SJSA1 (cell line): ENCODE results near the gene SCO1. TPM values are rescaled to one million over a fixed set of nuclear protein-coding genes. Genes with fewer than 3 reads are reported as not detected.
"Not testable (repeated sequence)": the region's sequence is repeated elsewhere in the genome, so short reads cannot be mapped to it uniquely, and the experiment has no call there.

Source experiments
- DNase-seq, 2 experiments: peaks; one replicate each; pipeline ENCODE4 v3.0.0-alpha.2; 2015 to 2020; ENCODE audit warnings: low spot score in 2 of 2, low read depth in 1 of 2
- H3K27ac ChIP-seq: fragments of 250-450 bp; sonication (Bioruptor Pico); 2 replicates; pipeline ENCODE4 v1.5.1; 2020; ENCODE audit warnings: mild to moderate bottlenecking, moderate library complexity
- H3K27me3 ChIP-seq: fragments of 250-450 bp; sonication (Bioruptor Pico); replicated peaks from 2 replicates; pipeline ENCODE4 v1.5.1; 2020; ENCODE audit warnings: mild to moderate bottlenecking, moderate library complexity
- H3K36me3 ChIP-seq: fragments of 250-450 bp; sonication (Bioruptor Pico); 2 replicates; pipeline ENCODE4 v1.5.1; 2020; ENCODE audit warnings: mild to moderate bottlenecking
- H3K4me1 ChIP-seq: fragments of 250-450 bp; sonication (Bioruptor Pico); replicated peaks from 2 replicates; pipeline ENCODE4 v1.6.1; 2021; ENCODE audit warnings: mild to moderate bottlenecking
- H3K4me3 ChIP-seq: fragments of 250-450 bp; sonication (Bioruptor Pico); 2 replicates; pipeline ENCODE4 v1.5.1; 2020; ENCODE audit warnings: mild to moderate bottlenecking
- H3K9me3 ChIP-seq: fragments of 250-450 bp; sonication (Bioruptor Pico); replicated peaks from 2 replicates; pipeline ENCODE4 v1.5.1; 2020; ENCODE audit warnings: mild to moderate bottlenecking
- total RNA-seq: library from RNA; depleted of rRNA; stranded (reverse); fragments of >200 nt; shearing (Covaris generic); gene quantifications from 2 replicates; pipeline ENCODE4 v1.2.3, GENCODE V29; 2014

SCO1 gene
- total RNA-seq, 1 experiment from 2014 or later: 23.5 TPM

DNA sequence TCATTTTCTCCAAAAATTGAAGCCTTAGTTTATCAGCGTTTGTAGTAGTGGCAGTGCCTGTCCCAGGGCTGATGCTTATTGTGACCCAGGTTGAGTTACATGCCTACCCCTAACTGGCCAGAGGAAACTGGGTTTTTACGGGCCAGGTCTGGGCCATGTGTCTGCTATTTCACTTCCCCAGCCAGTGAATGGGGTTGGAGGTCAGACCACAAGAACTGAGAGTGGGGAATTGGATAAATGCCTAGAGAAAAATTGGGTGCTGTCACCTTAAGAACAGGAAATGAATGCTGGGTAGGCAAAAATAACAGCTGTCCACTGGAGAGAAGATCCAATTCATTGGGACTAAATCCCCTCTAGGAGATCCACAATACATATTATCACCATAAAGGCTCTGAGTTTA lies 5.2 kb upstream of the SCO1 start:
- Histone ChIP-seq H3K4me3 (no peak overlapping the region), H3K36me3 (peaks cover 22% of the 10 kb centered on the region), H3K4me1 (0 out of 2 replicates have a peak, but pooled peaks cover 3% of the 10 kb centered on the region), H3K27me3 (no peaks in the 10 kb centered on the region), H3K9me3 (no peaks in the 10 kb centered on the region), H3K27ac (no peak overlapping the region)
- DNase-seq: no peak

DNA sequence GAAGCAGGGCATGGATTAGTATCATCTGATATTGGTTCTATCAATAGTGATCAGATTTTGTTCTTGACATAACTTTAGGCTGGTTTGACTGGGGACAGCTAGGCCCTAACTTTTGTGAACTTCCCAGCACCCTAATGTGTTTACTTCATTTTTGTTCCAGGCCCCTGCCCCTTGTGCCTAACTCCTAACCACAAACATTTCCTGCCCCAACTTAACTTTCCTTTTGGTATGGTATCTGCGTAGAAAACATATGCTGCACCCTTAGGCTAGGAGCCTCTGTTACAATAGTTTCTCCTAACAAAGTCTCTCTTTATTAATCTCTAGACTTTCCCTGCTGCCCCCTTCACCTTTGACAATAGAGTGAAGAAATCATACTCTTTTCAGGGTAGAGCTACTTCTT lies 2.5 kb upstream of the SCO1 start:
- no peak for DNase-seq
- Histone ChIP-seq H3K4me1 (peaks cover 8% of the 10 kb centered on the region; the same call in 1 of the 2 replicates), H3K9me3 (no peaks in the 10 kb centered on the region), H3K4me3 (no peak overlapping the region), H3K36me3 (peaks cover 17% of the 10 kb centered on the region), H3K27ac (no peak overlapping the region), H3K27me3 (no peaks in the 10 kb centered on the region)

- peaks cover 8% of the 10 kb centered on the region; the same call in 1 of the 2 replicates for H3K4me1 ChIP-seq
- no peak for DNase-seq
Measured at GRCh38 chr17:10698096-10698818, 924 bp upstream of the SCO1 start.

GRCh38 chr17:10695875-10696407 lies 1.4 kb downstream of the SCO1 start:
- H3K9me3 ChIP-seq, H3K27me3 ChIP-seq, DNase-seq, H3K27ac ChIP-seq, H3K4me1 ChIP-seq: not testable (repeated sequence)
- peak overlapping the region; percentile 71 for H3K4me3 ChIP-seq
- H3K36me3 ChIP-seq: peaks cover 50% of the 10 kb centered on the region

More at GRCh38 chr17:10698096-10698818, 924 bp upstream of the SCO1 start:
- H3K4me3 ChIP-seq: peak overlapping the region; percentile 71
- H3K9me3 ChIP-seq: no peaks in the 10 kb centered on the region
- H3K36me3 ChIP-seq: peaks cover 28% of the 10 kb centered on the region
- no peaks in the 10 kb centered on the region for H3K27me3 ChIP-seq
- H3K27ac ChIP-seq: peak overlapping the region; percentile 69

GRCh38 chr17:10687499-10687898 lies 9.8 kb downstream of the SCO1 start:
- Histone ChIP-seq H3K27ac (no peak overlapping the region), H3K4me1 (peaks cover 6% of the 10 kb centered on the region), H3K4me3 (no peak overlapping the region), H3K36me3 (peaks cover 66% of the 10 kb centered on the region), H3K27me3 (no peaks in the 10 kb centered on the region), H3K9me3 (no peaks in the 10 kb centered on the region)
- no peak for DNase-seq

DNA sequence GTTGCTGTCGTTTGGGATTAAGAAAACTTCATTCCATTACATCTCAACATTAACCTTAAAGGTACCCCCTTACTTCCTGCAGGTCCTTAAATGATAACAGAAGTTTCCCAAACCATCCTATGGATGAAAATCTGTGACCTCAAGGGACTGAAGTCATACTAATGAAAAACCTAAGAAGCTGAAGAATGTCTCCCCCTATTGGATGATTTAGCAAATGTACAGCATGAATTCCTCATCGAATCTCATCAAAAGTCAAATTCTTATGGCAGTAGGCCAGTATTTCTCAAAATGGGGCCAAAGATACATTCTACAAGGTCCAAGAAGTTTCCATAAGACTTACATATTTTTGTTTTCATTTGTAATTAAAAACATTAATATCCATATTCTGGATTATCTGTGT lies 13.5 kb downstream of the SCO1 start:
- DNase-seq: no peak
- Histone ChIP-seq H3K27ac (no peak overlapping the region), H3K4me3 (no peak overlapping the region), H3K4me1 (peaks cover 21% of the 10 kb centered on the region), H3K36me3 (peaks cover 71% of the 10 kb centered on the region), H3K9me3 (no peaks in the 10 kb centered on the region), H3K27me3 (no peaks in the 10 kb centered on the region)

DNA sequence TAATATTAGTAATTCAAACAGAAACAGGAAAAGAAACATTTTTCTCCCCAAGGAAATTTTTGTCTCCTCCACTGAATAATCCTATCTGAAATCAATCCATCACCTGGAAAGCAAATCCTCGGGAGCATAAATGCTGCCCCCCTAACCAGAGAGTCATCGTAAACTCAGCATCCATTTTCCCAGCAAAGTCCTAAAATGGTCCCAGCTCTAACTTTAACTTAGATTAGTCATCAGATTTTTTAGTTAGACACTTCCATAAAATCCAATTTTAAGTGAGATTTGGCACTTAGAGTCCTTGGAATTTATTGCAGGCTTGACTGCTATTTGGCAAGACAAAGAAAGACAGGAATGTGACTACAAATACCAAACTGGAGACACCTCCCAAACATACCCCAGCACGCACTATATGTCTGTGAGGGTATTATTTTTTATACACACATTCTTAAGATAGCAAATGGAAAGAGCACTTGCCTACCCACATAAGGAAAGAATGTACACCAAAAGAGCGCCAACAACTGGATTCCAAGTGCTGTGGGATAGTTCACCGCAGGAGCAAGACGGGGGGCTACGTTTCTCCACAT lies 15.4 kb downstream of the SCO1 start:
- H3K36me3 ChIP-seq: peaks cover 78% of the 10 kb centered on the region
- peak; percentile 47 to 67 for DNase-seq
- no peaks in the 10 kb centered on the region for H3K27me3 ChIP-seq
- H3K27ac ChIP-seq: peak overlapping the region; percentile 78
- no peaks in the 10 kb centered on the region for H3K9me3 ChIP-seq
- no peak overlapping the region for H3K4me3 ChIP-seq
- H3K4me1 ChIP-seq: peaks cover 21% of the 10 kb centered on the region

DNA sequence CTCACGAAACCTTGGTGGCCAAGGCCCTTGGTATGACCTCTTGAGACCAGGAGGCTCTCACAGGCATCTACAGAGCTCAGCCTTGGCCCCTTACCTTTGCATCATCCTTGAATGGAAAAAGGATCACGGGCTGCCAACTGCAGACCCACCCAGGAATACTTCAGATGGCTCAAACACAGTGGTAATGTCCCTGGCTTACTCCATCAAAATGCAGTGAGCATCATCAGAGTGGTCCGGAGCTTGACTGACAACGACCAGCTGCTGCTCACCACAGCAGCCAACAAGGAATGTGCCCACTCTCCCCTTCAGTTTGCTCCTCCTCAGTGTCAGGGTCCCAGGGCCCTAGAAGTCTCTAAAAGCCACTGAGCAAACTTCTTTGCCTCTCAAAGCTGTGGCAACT lies 22.6 kb downstream of the SCO1 start:
- H3K27me3 ChIP-seq: no peaks in the 10 kb centered on the region
- H3K27ac ChIP-seq: no peak overlapping the region
- H3K9me3 ChIP-seq: no peaks in the 10 kb centered on the region
- no peaks in the 10 kb centered on the region for H3K4me1 ChIP-seq
- no peak for DNase-seq
- peaks cover 28% of the 10 kb centered on the region for H3K36me3 ChIP-seq
- no peak overlapping the region for H3K4me3 ChIP-seq

- no peaks in the 10 kb centered on the region for H3K4me1 ChIP-seq
- DNase-seq: no peak
- no peaks in the 10 kb centered on the region for H3K27me3 ChIP-seq
- H3K9me3 ChIP-seq: no peaks in the 10 kb centered on the region
- H3K36me3 ChIP-seq: peaks cover 20% of the 10 kb centered on the region; the same call in 1 of the 2 replicates
- no peak overlapping the region for H3K4me3 ChIP-seq
- no peak overlapping the region for H3K27ac ChIP-seq
Measured at GRCh38 chr17:10673312-10673711, 24.0 kb downstream of the SCO1 start.

- Histone ChIP-seq H3K4me3 (no peak overlapping the region), H3K36me3 (no peaks in the 10 kb centered on the region), H3K9me3 (no peaks in the 10 kb centered on the region), H3K27ac (no peak overlapping the region), H3K4me1 (no peaks in the 10 kb centered on the region), H3K27me3 (no peaks in the 10 kb centered on the region)
- DNase-seq: no peak
Measured at GRCh38 chr17:10668775-10669174, 28.6 kb downstream of the SCO1 start.

GRCh38 chr17:10666906-10667305 lies 30.4 kb downstream of the SCO1 start:
- Histone ChIP-seq H3K27me3 (no peaks in the 10 kb centered on the region), H3K4me1 (no peaks in the 10 kb centered on the region), H3K9me3 (no peaks in the 10 kb centered on the region), H3K4me3 (no peak overlapping the region), H3K27ac (no peak overlapping the region), H3K36me3 (no peaks in the 10 kb centered on the region)
- no peak for DNase-seq

DNA sequence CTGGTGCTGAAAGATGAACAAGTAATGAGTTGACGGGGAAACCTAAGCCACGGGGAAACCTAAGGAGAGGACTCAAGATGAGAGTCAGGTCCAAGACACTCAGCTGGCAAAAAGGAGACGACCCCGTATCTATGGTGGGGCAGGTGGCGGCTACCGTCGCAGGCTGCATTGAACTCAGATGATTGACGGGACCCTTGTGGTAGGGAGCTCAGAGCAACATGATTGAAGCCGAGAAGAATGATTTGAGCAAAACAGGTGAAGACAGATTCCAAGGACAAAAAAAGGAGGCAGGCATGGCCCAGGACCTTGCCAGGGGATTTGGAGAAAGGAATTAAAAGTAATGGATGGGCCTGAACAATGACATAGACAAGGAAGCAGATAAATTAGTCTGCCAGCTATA lies 32.8 kb downstream of the SCO1 start:
- DNase-seq: no peak
- Histone ChIP-seq H3K27ac (no peak overlapping the region), H3K4me3 (no peak overlapping the region), H3K9me3 (no peaks in the 10 kb centered on the region), H3K27me3 (no peaks in the 10 kb centered on the region), H3K36me3 (no peaks in the 10 kb centered on the region), H3K4me1 (no peaks in the 10 kb centered on the region)

DNA sequence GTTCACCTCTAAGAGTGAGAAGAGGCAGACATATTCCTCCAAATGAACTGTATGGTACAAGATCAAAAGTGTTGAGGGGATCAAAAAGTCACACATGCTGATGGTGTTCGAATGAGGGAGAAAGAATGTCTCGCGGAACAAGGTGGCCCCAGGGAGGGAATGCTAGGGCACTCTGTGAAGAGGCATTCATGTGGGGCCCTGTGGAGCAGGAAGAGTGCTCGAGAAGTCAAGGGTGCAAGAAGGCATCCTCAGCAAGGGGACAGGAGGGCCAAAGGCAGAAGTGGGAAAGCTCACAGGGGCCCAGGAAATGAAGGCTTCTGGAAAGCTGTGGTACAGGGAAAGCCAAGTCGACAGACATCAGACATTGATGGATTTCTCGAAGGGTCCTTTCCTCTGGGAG lies 34.1 kb downstream of the SCO1 start:
- H3K27me3 ChIP-seq: no peaks in the 10 kb centered on the region
- no peaks in the 10 kb centered on the region for H3K36me3 ChIP-seq
- DNase-seq: no peak
- H3K4me1 ChIP-seq: no peaks in the 10 kb centered on the region
- no peak overlapping the region for H3K4me3 ChIP-seq
- no peak overlapping the region for H3K27ac ChIP-seq
- no peaks in the 10 kb centered on the region for H3K9me3 ChIP-seq

- no peaks in the 10 kb centered on the region for H3K27me3 ChIP-seq
- H3K4me1 ChIP-seq: no peaks in the 10 kb centered on the region
- H3K9me3 ChIP-seq: no peaks in the 10 kb centered on the region
- no peak overlapping the region for H3K27ac ChIP-seq
- no peaks in the 10 kb centered on the region for H3K36me3 ChIP-seq
- H3K4me3 ChIP-seq: no peak overlapping the region
- DNase-seq: no peak
Measured at GRCh38 chr17:10661437-10661836, 35.9 kb downstream of the SCO1 start.
